ENCODE measurements around the gene ADAMTS12. TPM values are rescaled to one million over a fixed set of nuclear protein-coding genes. Genes with fewer than 3 reads are reported as not detected.

ADAMTS12 gene
- total RNA-seq, 1 donor from 2014 or later: 1.2 TPM

DNA sequence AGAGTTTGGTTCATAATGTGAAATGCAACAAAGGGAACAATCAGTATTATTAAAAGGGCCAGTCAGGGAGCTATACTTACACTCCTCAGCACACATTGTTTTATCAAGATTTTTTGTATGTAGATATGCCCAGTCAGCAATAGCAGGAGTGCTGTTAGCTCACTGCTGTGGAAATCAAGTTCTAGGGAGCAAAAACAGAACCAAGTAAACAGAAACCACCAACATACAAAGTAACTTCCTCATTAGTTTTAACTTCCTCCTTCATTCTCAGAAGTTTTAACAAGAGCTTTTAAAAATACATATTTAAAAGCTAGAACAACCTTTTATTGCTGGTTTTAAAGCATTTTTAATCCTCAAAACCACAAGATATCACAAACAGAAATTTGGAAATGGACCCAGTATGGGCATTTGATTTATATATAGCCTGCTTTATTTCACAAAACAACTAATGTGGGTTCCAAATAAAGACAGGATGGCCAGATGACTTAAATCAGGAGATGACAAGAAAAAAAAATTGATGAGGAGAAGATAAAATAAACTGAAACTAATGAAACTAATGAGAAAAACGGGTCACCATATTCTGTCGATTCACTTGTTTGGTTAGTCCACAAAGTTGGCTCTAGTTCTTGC, 178.5 kb downstream of the ADAMTS12 start:
- no peak for DNase-seq (ENCODE audit: low read depth in 2 of 2)

DNA sequence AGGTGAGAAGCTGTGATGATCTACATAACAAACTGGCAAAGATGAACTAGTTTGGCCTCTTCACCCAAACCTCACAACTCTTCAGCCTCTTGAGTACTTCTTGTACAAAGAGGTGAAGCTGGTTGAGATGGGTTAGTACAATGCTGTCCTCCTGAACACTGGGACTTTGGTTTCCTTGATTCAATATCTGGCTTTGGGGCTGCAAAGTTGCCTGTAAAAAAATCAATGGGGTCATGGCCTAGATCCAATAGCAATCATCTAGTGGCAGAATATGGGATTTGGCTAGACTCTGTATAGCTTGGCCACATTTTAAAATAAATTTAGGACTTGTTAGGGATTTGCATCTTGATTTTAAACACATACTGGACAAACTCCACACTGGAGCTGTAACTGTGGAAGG, 179.1 kb downstream of the ADAMTS12 start:
- no peak for DNase-seq (ENCODE audit: low read depth in 2 of 2)

DNA sequence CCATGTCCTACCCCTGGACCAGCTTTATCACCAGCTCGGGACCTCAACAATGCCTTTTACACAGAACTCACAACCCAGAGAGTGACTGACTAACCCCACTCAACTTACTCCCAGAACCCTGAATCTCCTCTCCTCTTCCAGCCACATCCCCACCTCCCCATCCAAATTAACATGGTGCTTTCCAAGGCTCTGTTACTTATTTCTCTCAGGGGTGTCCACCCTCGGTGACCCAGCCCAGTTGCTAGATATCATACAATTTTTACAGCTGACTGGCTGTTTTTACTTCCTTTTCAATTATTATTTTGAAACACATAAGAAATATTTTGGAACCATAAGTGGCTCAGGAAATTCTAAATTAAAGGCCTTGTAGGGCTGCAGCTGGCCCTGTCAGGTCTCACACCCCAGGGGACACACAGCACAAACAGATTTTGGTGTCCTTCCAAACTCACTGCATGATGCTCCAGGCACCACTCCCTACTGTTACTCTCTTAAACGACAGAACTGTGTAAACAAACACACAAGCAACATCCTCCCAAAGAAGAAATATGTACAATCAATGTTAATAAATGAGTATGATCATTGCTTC, 180.6 kb downstream of the ADAMTS12 start:
- DNase-seq (ENCODE audit: low read depth in 2 of 2): no peak

DNA sequence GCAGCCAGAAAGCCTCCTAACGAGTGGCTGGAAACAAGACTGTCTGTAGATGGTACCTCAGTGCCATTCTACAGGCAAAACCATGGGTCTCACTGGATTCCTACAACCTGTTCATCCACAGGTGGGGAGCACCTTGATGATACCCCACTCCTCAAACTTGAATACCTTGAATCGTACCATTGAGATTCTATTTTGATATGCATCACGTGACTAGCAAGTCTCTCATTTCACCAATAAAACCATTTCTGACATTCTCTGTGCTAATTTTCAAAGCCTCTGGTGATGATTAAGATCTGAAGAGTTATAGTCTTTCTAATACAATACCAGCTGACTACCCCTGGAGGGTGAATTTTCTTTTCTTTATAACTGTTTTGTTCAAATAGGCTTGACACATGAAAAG, 188.9 kb downstream of the ADAMTS12 start:
- no peak for DNase-seq (ENCODE audit: low read depth in 2 of 2)

DNA sequence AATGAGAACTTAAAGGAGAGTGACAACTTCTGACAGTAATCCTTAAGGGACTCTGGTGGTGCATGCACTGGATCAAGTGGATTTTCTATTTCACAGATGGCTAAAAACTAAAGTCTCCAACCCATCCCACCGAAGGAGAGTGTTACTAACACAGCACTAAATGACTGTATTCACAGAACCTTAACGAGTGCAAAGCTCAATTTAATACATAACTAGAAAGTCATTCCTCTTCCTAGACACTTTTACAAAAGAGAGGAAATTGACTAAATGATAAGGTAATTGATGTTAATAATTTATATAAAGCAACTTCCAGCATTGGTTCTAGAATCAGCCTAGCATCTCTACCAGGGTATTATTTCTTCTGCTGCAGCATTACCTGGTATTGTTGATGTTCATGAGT, 189.8 kb downstream of the ADAMTS12 start:
- no peak for DNase-seq (ENCODE audit: low read depth in 2 of 2)

DNA sequence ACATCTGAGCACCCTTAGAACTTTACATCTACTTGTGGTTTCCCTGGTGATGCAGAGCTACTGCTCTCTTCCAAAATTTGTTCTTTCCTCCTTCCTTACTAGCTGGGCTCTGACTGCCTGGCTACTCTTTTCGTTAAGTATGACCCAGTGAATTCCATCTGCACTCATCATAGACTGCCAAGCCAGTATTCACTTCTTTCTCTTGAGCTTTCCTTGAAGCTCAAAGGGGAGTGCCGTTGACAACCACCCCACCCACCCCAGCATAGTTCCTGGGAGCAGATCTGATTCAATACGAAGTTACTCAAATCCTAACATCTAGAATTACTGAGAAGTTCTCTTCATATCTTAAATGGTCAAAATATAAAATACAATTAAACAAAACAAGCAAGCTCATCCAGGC, 190.5 kb downstream of the ADAMTS12 start:
- DNase-seq (ENCODE audit: low read depth in 2 of 2): no peak

DNA sequence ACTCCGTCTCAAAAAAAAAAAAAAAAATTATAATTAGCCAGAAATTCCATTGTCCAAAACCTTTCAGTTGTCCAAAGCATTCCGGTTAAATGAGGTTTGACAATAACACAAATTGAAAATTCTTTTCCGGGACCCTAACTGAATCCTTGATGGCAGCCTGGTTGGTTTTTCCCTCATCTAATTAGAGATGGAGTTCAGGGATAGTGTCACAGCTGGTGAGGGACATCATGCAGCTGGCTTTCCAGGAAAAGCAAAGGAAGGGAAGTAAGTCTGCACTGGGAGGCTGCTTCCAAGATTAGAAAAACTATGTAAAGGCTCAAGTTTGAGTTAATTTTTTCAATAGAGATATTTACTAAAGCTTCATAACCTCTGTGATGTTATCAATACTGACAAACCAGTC, 195.4 kb downstream of the ADAMTS12 start:
- DNase-seq (ENCODE audit: low read depth in 2 of 2): no peak

DNA sequence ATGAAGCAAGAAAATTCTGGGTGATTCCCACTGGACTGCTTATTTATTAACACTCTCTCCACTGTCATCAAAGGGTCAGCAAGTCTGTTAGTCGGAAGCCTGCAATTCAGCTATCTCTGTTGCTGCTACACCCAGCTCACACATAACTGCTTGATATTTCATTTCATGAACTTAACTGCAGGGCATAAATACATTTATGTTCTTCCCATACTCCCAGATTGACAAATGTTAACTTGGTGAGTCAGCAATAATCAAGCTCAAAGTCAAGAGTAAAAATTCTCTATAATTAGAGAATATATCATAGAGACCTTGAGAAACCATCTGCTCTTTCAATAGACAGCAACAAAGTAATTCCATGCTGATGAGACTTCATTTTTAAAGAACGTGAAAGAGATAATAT, 198.8 kb downstream of the ADAMTS12 start:
- DNase-seq (ENCODE audit: low read depth in 2 of 2): no peak

DNA sequence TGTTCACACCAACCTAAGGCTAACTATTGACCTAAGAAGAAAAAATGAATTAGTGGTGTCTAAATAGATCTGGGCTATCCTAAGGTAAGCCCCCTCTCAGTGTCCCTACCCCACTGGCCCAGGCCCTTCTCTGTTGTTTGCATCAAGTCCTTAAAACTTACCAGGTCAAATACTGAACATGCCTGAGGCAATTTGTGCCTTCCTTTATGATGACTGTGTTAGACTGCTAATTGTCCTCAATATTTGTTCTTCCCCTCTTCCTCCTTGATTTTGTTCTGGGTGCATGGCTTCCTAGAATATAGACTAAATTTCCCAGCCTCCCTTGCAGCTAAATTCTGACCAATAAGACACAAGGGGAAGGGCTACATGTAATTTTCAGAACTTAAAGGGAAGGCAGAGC, 199.9 kb downstream of the ADAMTS12 start:
- no peak for DNase-seq (ENCODE audit: low read depth in 2 of 2)

DNA sequence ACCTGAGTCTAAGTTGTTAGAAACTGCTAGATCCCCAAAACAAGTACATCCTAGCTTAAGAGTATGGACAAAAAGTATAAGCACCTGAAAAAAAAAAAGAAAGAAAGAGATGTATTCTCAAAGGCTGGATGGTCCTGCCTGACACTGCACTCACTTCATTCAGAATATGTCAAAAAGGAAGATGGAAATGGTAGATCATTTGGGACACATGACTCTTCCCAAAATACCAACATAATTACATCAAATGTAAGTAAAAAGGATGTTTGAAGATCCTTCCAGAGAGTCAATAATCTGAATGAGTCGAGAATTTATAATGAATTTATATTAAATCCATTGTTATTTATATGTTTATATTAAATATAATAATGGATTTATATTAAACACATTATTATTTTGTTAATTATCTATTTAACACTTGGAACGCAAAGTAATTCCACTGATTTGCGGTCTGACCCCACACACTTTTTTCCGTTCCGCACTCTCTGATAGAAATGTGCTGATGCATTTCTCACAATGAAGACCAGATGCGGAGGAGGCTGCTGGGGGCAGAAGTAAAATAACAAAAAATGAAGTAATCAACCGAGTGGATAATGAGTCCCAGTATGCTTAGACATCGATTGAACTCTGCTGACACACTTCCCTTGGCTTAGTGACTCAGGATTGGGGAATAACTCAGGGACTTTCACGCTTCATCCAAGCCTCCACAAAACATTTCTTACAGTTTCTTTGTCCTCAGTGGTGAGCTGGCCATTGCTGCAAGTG, 201.2 kb downstream of the ADAMTS12 start:
- no peak for DNase-seq (ENCODE audit: low read depth in 2 of 2)

DNA sequence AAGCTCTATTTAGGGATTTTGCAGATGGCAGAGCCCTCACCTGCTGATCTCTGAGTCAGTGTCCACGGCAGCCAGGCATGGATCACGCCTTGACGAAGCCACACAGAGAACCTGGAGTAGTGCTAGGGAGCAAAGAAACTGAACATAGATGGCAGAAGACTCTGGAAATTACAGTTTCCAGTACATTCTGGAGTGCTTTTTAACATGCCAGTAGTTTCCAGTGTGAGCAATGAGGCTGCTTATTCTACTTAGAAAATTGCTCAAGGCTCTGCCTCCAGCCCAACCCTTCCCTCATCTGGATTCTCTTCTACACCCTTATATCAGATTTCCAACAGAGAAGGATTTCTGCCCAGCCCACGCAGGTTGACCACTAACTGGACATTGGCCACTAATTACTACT, 203.3 kb downstream of the ADAMTS12 start:
- DNase-seq (ENCODE audit: low read depth in 2 of 2): no peak

DNA sequence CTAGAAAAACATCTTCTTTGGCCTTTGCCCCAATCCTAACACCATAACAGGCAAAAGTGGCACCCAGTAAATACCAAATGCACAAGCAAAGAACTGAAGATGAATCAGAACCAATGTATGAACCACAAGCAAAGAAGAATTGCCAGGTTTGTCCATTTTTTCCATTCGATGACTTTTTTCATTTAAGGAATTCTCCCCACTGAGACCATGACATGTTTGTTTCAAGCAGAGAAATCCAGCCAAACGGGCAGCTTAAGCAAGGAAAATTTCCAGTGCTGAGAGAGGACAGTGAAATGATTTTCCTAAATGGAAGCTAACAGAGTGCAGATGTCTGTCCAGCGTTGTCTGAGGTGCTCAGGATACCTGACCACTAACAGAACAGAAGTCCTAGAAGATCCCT, 203.7 kb downstream of the ADAMTS12 start:
- no peak for DNase-seq (ENCODE audit: low read depth in 2 of 2)

DNA sequence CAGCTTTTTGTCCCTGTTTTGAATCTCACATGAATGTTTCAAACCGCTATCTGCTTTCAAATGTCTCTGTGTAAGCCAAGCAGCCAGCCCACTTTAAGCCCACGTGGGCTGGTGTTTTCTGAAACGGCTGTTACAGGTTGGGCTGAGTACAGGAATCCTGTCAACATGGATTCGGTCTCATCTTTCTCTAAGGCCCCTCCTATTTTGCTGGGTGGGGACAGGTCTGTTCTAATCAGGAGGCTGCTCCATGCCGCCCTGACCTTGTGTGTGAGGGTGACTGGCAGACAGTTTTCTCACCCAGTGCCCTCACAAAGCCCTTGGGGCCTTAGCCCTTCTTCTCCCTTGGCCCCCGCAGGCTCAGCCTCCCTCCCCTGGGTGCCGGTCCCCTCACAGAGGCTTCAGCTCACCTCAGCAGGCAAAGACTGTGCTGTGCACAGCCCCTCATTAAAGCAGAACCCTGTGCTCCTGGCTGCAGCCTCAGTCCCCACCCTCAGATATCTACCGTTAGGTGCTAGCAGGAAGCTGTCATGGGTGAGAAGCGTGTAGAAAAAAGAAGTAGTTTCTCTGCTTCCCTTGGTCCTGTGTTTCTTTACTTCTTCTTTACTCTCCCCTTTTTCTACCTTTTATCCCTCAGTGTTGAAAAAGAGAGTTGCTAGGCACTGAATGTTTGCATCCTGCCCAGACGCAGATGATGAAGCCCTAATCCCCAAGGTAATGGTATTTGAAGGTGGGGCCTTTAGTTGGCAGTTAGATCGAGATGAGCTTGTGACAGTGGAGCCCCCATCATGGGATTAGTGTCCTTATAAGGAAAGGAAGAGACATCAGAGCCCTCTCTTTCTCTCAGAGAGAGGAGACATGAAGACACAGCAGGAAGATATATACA, 205.7 kb downstream of the ADAMTS12 start:
- DNase-seq (ENCODE audit: low read depth in 2 of 2): no peak

DNA sequence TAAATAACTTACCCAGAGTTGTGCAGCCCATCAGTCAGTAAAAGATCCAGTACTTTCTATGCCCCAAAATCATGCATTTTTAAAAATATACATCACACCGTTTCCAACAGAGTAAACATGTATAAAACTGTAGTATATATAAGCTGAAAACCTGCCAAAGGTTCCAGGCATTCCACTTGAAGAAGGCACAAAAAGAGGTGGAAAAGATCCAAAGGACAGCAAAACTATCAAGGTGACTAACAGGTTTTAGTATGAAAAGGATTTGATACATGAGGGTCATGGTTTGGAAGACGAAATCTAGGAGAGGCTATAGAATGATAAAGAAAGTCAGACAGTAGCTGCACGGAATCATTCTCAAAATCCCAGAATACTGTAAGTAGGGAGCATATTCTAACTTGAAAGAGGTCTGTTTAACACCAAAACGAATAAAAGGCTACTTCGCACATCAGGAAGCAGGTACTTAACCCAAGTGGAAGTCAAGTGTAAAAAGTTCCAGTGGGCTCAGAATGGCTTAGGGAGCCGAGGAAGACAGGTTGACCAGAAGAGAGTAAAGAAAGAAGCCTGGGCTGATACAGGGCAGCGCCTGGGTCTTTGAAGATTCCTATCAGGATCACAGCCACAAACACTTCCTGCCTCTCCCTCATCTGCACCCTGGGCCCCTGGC, 207.2 kb downstream of the ADAMTS12 start:
- DNase-seq (ENCODE audit: low read depth in 2 of 2): no peak

DNA sequence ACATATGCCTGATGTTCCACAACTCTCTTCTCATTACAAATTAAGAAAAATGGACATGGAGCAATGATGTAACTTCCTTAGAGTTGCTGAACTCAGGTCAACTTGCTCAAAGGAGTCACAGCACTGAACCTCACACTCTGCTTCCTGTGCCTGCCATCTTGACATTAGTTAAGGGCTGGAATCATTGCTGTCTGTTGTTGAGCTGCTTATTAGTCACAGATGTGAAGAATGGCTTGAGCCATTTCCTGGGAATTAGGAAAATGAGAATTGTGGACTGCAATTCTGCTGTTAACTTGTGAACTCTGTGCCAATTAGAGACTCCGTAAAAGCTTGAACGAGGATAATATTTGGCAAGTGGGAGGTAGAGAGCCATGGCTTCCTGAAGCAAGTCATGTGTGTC, 212.0 kb downstream of the ADAMTS12 start:
- no peak for DNase-seq (ENCODE audit: low read depth in 2 of 2)

DNA sequence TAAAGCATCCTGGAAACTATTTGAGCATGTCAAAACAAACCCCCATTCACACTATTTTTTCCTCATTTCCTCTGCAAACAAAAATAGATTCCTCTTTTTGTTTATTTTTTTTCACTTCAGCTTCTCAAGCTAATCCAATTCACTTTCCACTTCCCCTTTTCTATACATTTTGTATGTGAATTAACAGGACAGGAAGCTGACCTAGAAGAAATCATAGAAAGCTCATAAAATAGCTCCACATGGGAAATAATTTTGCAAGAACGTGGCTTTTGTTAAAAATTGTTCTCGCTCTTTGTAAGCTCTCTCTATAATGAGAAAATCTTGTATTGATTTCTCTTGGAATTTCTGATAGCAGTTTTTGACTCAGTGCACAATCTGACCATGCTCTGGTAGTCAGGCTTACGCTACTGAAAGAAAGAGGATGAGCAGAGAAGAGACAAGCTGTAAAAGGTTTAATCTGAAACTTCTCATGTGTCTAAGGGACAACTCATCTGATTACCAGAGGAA, 215.8 kb downstream of the ADAMTS12 start:
- DNase-seq (ENCODE audit: low read depth in 2 of 2): no peak

DNA sequence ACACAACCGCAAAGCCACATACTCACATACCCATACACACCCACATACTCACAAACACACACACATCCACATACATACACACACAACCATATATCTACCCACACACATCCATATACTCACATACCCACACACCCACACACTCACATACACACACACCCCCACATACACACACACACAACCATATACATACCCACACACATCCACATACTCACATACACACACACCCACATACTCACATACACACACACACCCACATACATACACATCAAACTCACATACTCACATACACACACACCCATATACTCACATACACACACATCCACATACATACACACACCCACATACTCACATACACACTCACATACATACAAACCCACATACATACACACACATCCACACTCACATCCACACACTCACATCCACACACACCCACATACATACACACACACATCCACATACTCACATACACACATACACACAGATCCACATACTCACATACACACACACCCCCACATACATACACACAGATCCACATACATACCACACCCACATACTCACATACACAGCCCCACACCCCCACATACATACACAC, 220.0 kb downstream of the ADAMTS12 start:
- no peak for DNase-seq (ENCODE audit: low read depth in 2 of 2)

DNA sequence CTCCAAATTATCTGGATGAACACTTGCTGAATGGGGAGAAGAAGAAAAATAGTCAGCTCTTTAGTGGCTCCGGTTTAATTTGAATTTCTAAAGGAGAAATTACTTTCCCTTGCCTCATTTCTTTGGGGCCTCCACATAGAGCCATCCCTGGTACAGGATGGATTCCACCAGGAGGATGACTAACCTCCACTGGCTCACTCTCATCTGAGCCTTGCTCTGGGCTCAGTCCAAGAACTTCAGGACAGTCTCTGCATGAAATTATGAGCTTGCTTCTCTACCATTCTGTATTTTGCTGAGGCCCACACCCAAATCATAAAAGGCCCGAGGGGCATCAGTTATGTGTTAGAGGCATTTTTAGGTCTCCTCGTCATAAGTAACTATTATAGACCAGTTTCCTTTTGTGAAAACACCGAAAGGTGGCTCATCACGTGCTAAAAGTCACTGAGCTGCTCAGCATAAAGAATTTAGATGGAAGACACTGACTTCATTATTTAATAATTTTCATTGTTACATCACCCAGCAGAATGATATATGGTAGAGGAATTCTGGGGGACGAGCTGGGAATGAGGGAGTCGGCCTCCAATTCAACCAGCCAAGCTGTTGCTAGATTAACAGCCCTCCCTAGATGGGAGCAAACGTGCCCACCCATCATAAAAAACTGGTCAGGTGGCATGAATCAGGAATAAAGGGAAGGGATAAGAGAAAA, 228.9 kb downstream of the ADAMTS12 start:
- no peak for DNase-seq (ENCODE audit: low read depth in 2 of 2)

DNA sequence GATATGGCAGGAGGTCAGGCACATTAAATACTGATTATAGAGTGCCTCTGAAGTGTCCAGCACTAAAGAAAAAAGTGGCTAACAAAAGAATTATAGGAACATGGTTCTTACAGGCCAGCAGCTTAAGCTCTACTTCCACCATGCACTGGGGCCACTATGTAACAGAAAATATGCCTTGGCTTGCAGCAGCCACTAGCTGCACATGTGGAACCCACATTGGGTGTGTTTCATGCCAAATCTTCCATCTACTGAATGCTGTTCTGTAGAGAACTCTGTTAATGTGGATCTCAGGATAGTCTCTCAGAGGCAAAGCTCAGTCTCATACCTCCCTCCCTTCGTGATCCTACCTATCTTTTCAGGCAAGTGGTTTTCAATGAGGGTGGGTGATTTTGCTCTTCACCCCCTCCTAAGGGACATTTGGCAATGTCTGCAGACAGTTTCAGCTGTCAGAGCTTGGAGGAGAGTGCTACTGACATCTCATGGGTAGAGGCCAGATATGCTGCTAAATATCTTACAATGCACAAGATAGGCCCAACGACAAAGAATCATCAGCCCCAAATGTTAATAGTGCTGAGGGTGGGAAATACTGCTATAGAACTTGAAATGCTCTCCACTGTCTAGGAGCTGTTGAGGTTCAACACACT, 232.1 kb downstream of the ADAMTS12 start:
- no peak for DNase-seq (ENCODE audit: low read depth in 2 of 2)
